Uterus (tissue), 2 donors: ENCODE measurements around the gene NPC2.

Experiments
- POLR2A ChIP-seq, 2 donors: fragments of 450-650 bp; IDR thresholded peaks; one replicate each; pipeline ENCODE4 v1.6.1; 2016; ENCODE audit warnings: antibody characterized with exemption in 2 of 2, mild to moderate bottlenecking in 1 of 2, moderate library complexity in 1 of 2
- TF ChIP-seq, protein P1 (sequence below), 4 experiments: fragments of 200-600 bp in 2 of 4; fragments of 450-650 bp in 2 of 4; sonication (generic) in 2 of 4; IDR thresholded peaks; one replicate each; pipeline ENCODE4 v1.5.1; 2016 to 2019; ENCODE audit warnings: antibody characterized with exemption in 4 of 4, mild to moderate bottlenecking in 2 of 4, moderate library complexity in 1 of 4

DNA sequence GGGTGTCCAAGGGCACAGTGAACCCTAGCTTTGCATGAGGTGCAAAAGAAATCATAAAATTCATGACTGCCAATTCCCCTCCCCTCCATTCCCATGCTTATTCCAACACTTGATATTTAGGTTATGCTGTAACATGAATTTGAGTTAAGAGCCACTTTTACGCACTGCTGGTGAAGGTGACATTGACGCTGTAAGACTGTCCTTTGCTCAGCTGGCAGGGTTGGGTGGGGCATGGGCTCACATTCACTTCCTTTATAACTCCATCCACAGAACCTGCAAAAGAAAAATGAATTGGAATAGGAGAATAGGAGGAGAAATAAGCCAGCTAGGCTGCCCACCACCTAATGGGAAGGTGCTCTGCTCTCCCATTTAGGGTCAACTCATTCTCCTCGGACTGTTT lies 6.9 kb downstream of the NPC2 start:
- TF ChIP-seq, protein P1, sequence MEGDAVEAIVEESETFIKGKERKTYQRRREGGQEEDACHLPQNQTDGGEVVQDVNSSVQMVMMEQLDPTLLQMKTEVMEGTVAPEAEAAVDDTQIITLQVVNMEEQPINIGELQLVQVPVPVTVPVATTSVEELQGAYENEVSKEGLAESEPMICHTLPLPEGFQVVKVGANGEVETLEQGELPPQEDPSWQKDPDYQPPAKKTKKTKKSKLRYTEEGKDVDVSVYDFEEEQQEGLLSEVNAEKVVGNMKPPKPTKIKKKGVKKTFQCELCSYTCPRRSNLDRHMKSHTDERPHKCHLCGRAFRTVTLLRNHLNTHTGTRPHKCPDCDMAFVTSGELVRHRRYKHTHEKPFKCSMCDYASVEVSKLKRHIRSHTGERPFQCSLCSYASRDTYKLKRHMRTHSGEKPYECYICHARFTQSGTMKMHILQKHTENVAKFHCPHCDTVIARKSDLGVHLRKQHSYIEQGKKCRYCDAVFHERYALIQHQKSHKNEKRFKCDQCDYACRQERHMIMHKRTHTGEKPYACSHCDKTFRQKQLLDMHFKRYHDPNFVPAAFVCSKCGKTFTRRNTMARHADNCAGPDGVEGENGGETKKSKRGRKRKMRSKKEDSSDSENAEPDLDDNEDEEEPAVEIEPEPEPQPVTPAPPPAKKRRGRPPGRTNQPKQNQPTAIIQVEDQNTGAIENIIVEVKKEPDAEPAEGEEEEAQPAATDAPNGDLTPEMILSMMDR (IDR thresholded peaks at IDR 0.05), result no peak
- no peak for TF ChIP-seq POLR2A (IDR thresholded peaks at IDR 0.05)
